Muscle layer of colon (tissue), 2 donors: ENCODE results near the gene EFHD1.

Experiments
- H3K27ac ChIP-seq: one replicate; pipeline ENCODE4 v1.7.0; 2013; ENCODE audit warnings: low read depth, mild to moderate bottlenecking, low read length, moderate library complexity
- H3K27me3 ChIP-seq, 2 donors: one replicate each; pipeline ENCODE4 v1.7.0; 2013; ENCODE audit warnings: low read length in 2 of 2, mild to moderate bottlenecking in 2 of 2; ENCODE audit not compliant: insufficient read depth in 2 of 2, control insufficient read depth in 1 of 2
- H3K36me3 ChIP-seq: one replicate; pipeline ENCODE4 v1.7.0; 2013; ENCODE audit warnings: mild to moderate bottlenecking, low read length; ENCODE audit not compliant: insufficient read depth
- H3K4me1 ChIP-seq: one replicate; pipeline ENCODE4 v1.7.0; 2013; ENCODE audit warnings: mild to moderate bottlenecking, low read length; ENCODE audit not compliant: insufficient read depth
- H3K4me3 ChIP-seq, 2 donors: one replicate each; pipeline ENCODE4 v1.7.0; 2013; ENCODE audit warnings: low read length in 2 of 2, low read depth in 1 of 2, mild to moderate bottlenecking in 1 of 2, moderate library complexity in 1 of 2
- H3K9ac ChIP-seq: one replicate; pipeline ENCODE4 v1.7.0; 2013; ENCODE audit warnings: low read length
- H3K9me3 ChIP-seq: one replicate; pipeline ENCODE4 v1.7.0; 2013; ENCODE audit warnings: mild to moderate bottlenecking, low read length
- donor health status: abdominal sarcoma.
- donor health status: Adenocarcinoma of cecum.

Gene EFHD1

DNA sequence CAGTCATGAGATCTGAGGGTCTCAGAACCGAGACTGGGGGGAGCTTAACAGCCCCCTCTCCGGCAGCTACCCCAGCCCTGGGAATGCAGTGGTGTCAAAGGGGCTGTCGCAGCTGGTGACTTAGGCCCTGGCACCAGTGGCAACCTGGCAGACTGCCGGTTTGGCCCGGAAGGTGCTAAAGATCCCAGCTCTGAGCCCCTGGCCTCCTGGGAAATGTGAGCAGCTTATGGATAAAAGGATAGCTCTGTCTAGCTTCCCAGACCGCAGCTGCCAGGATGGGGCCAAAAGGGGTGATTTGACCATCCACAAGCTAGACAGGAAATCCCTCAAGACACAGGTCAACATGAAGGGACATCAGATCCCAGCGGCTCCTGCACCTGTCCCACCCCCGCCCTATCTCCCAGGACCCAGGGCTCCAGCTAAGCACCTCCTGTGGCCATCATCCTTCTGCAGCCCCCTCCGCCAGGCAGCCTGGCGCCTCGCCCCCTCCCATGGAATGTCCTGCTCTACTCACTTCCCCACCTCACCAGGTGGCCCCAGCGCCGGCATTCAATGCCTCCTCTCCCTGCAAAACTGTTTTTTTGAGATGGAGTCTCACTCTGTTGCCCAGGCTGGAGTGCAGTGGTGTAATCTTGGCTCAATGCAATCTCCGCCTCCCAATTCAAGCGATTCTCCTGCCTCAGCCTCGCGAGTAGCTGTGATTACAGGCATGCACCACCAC is 33.2 kb upstream of the EFHD1 start:
- Histone ChIP-seq H3K4me3 (no peak overlapping the region), H3K27me3 (no peaks in the 10 kb centered on the region), H3K9me3 (no peaks in the 10 kb centered on the region)

DNA sequence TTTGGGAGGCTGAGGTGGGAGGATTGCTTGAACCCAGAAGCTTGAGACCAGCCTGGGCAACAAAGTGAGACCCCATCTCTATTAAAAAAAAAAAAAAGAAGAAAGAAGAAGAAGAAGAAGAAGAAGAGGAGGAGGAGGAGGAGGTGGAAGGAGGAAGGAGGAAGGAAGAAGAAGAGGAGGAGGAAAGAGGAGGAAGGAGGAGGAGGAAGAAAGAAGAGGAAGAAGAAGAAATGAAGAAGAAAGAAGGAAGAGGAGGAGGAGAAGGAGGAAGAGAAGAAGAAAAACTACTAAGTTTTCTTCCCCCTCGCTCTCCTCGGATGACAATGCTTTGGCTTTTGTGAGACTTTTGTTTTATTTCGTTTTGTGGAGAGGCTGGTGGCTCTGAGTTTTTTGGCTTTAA is 30.1 kb upstream of the EFHD1 start:
- Histone ChIP-seq H3K27me3 (no peaks in the 10 kb centered on the region), H3K36me3 (no peaks in the 10 kb centered on the region), H3K9ac (no peak overlapping the region), H3K4me3 (no peak overlapping the region), H3K4me1 (no peaks in the 10 kb centered on the region), H3K27ac (no peak overlapping the region), H3K9me3 (no peaks in the 10 kb centered on the region)

More for the DNA sequence above, 33.2 kb upstream of the EFHD1 start:
- H3K4me1 ChIP-seq, result no peaks in the 10 kb centered on the region
- no peaks in the 10 kb centered on the region for H3K36me3 ChIP-seq
- H3K27ac ChIP-seq, result no peak overlapping the region
- H3K9ac ChIP-seq, result no peak overlapping the region

GRCh38 chr2:232604535-232604934 is 28.9 kb upstream of the EFHD1 start:
- Histone ChIP-seq H3K4me1 (no peaks in the 10 kb centered on the region), H3K9ac (no peak overlapping the region), H3K27me3 (no peaks in the 10 kb centered on the region), H3K27ac (no peak overlapping the region), H3K9me3 (no peaks in the 10 kb centered on the region), H3K36me3 (no peaks in the 10 kb centered on the region), H3K4me3 (no peak overlapping the region)

GRCh38 chr2:232607011-232607410 is 26.4 kb upstream of the EFHD1 start:
- no peaks in the 10 kb centered on the region for H3K27me3 ChIP-seq
- H3K9me3 ChIP-seq, result no peaks in the 10 kb centered on the region
- no peak overlapping the region for H3K27ac ChIP-seq
- H3K9ac ChIP-seq, result no peak overlapping the region
- no peaks in the 10 kb centered on the region for H3K36me3 ChIP-seq
- no peaks in the 10 kb centered on the region for H3K4me1 ChIP-seq
- H3K4me3 ChIP-seq, result no peak overlapping the region

GRCh38 chr2:232609607-232610006 is 23.8 kb upstream of the EFHD1 start:
- Histone ChIP-seq H3K9me3 (no peaks in the 10 kb centered on the region), H3K27me3 (no peaks in the 10 kb centered on the region), H3K4me1 (no peaks in the 10 kb centered on the region), H3K36me3 (no peaks in the 10 kb centered on the region), H3K27ac (no peak overlapping the region), H3K9ac (no peak overlapping the region), H3K4me3 (no peak overlapping the region)

- Histone ChIP-seq H3K4me3 (no peak overlapping the region), H3K9ac (no peak overlapping the region), H3K4me1 (no peaks in the 10 kb centered on the region), H3K9me3 (no peaks in the 10 kb centered on the region), H3K27ac (no peak overlapping the region), H3K27me3 (no peaks in the 10 kb centered on the region), H3K36me3 (no peaks in the 10 kb centered on the region)
Measured at GRCh38 chr2:232610081-232610480, 23.3 kb upstream of the EFHD1 start.

GRCh38 chr2:232611061-232611460 is 22.3 kb upstream of the EFHD1 start:
- Histone ChIP-seq H3K9ac (no peak overlapping the region), H3K4me3 (no peak overlapping the region), H3K27me3 (no peaks in the 10 kb centered on the region), H3K27ac (no peak overlapping the region), H3K4me1 (no peaks in the 10 kb centered on the region), H3K9me3 (no peaks in the 10 kb centered on the region), H3K36me3 (no peaks in the 10 kb centered on the region)

DNA sequence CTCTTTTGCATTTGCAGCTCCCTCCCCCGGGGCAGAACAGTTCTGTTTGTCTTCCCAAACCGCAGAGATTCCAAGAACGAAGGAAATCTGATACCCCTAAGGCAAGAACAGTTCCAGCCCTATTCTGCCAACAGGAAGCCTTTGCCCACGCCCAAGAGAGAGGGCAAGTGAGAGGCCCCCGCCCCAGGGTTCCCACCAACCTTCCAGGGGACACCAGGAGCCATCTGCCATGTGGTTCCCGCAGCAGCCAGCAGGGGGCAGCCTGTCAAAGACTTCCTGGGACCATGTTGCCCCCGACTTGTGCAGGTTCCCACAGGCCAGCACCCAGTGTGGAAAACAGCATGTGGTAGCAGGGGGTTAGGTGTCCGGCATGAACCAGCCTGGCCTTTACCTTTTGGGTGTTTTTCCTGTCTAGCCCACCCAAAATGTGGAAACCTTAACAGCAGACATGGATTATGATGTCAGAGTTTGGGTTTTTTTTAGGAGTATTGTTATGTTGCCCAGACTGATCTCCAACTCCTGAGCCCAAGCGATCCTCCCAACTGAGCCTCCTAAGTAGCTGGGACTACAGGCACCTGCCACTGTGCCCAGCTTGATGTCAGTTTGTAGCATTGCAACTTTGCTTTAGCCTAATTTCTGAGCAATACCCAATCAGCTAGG is 21.7 kb upstream of the EFHD1 start:
- Histone ChIP-seq H3K27me3 (no peaks in the 10 kb centered on the region), H3K9me3 (no peaks in the 10 kb centered on the region), H3K36me3 (no peaks in the 10 kb centered on the region), H3K4me3 (no peak overlapping the region), H3K4me1 (no peaks in the 10 kb centered on the region), H3K9ac (no peak overlapping the region), H3K27ac (no peak overlapping the region)

DNA sequence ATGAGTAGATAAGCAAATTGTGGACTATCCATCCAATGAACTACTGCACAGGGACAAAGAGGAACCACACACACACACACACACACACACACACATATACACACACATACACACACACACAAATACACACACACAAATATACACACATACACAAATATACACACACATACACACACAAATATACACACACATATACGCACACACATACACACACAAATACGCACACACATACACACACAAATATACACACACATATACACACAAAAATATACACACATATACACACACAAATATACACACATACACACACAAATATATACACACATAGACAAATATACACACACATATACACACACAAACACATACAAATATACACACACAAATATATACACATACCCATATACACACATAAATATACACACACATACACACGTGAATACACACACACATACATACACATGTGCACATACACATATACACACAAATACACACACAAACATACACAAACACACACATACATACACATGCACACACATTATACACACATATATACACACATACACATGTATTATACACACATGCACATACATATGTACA is 19.8 kb upstream of the EFHD1 start:
- H3K4me3 ChIP-seq, result no peak overlapping the region
- no peaks in the 10 kb centered on the region for H3K36me3 ChIP-seq
- H3K4me1 ChIP-seq, result no peaks in the 10 kb centered on the region
- H3K27ac ChIP-seq, result no peak overlapping the region
- H3K9ac ChIP-seq, result no peak overlapping the region
- no peaks in the 10 kb centered on the region for H3K27me3 ChIP-seq
- no peaks in the 10 kb centered on the region for H3K9me3 ChIP-seq

GRCh38 chr2:232615339-232615738 is 18.1 kb upstream of the EFHD1 start:
- Histone ChIP-seq H3K9me3 (no peaks in the 10 kb centered on the region), H3K9ac (no peak overlapping the region), H3K27me3 (no peaks in the 10 kb centered on the region), H3K4me3 (no peak overlapping the region), H3K36me3 (no peaks in the 10 kb centered on the region), H3K27ac (no peak overlapping the region), H3K4me1 (no peaks in the 10 kb centered on the region)

GRCh38 chr2:232621186-232621585 is 12.2 kb upstream of the EFHD1 start:
- no peaks in the 10 kb centered on the region for H3K27me3 ChIP-seq
- no peak overlapping the region for H3K4me3 ChIP-seq
- H3K36me3 ChIP-seq, result no peaks in the 10 kb centered on the region
- H3K9me3 ChIP-seq, result no peaks in the 10 kb centered on the region
- no peaks in the 10 kb centered on the region for H3K4me1 ChIP-seq
- H3K27ac ChIP-seq, result no peak overlapping the region
- no peak overlapping the region for H3K9ac ChIP-seq
